Vagina (tissue), 2 donors: ENCODE measurements around the gene TPO. TPM values are rescaled to one million over a fixed set of nuclear protein-coding genes. Genes with fewer than 3 reads are reported as not detected.
A peak's percentile ranks its signal among the peaks of the same experiment; 100 is the strongest.

Experiments
- DNase-seq, 2 donors: peaks; one replicate each; pipeline ENCODE4 v3.0.0-alpha.2; 2017; ENCODE audit errors: extremely low spot score in 2 of 2
- H3K27ac ChIP-seq: fragments of 200-600 bp; sonication (generic); one replicate; pipeline ENCODE4 v1.5.1; 2019
- H3K27me3 ChIP-seq: fragments of 200-600 bp; sonication (generic); one replicate; pipeline ENCODE4 v1.5.1; 2019
- H3K36me3 ChIP-seq, 2 donors: fragments of 200-600 bp; sonication (generic); one replicate each; pipeline ENCODE4 v1.5.1; 2017 to 2019
- H3K4me1 ChIP-seq: fragments of 200-600 bp; sonication (generic); one replicate; pipeline ENCODE4 v1.5.1; 2019
- H3K4me3 ChIP-seq, 2 donors: fragments of 200-600 bp; sonication (generic); 1 replicate in 1 of 2; 2 replicates in 1 of 2; pipeline ENCODE4 v1.5.1; 2016 to 2019
- H3K9me3 ChIP-seq: fragments of 200-600 bp; sonication (generic); one replicate; pipeline ENCODE4 v1.5.1; 2019
- POLR2A ChIP-seq, 2 donors: fragments of 450-650 bp; IDR thresholded peaks; one replicate each; pipeline ENCODE4 v1.6.1; 2017; ENCODE audit warnings: antibody characterized with exemption in 2 of 2, mild to moderate bottlenecking in 2 of 2, moderate library complexity in 2 of 2
- POLR2AphosphoS5 ChIP-seq, 2 donors: sonication (generic); formaldehyde crosslinking; IDR thresholded peaks; one replicate each; pipeline ENCODE4 v1.9.0; 2017; ENCODE audit warnings: antibody characterized with exemption in 2 of 2, mild to moderate bottlenecking in 2 of 2, low read depth in 1 of 2; ENCODE audit not compliant: insufficient read depth in 1 of 2
- intact Hi-C: fragments of 100-400 bp; cut with DNase I; formaldehyde crosslinking; loops from one replicate; pipeline ENCODE4 v1.15.1; 2023
- total RNA-seq: library from RNA; depleted of rRNA; stranded (reverse); fragments of >200 nt; gene quantifications from one replicate; pipeline ENCODE4 v1.2.3, GENCODE V29; 2016
- TF ChIP-seq, protein P1 (sequence below), 3 experiments: fragments of 450-650 bp in 2 of 3; fragments of 200-600 bp in 1 of 3; sonication (generic) in 1 of 3; IDR thresholded peaks; one replicate each; pipeline ENCODE4 v1.5.1; 2017 to 2019; ENCODE audit warnings: antibody characterized with exemption in 3 of 3, mild to moderate bottlenecking in 2 of 3, moderate library complexity in 2 of 3

TPO gene
- total RNA-seq, 1 donor from 2014 or later, result 2.0 TPM

DNA sequence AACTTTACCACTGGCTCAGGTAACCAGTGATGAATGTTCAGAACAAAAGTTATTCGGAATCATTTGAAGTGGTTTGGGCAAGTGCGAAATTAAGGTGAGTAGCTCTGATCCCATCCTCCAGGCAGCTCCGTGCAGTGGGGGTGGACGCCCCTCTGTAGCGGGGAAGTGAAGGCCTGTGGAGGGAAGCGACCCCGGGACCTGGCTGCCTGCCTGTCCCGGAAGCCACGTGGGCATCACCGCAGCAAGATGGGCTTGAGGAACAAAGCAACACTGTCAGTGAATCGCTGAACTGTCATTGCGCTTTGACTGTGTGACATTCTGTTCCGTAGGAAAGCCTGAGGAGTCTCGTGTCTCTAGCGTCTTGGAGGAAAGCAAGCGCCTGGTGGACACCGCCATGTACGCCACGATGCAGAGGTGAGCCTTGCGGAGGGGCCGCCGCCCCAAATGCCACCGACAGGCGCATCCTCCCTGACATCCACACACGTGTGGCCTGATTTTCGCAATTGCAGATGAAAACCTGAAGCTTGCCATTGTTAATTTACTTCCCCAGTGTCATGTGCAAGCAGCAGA, 9.5 kb downstream of the TPO start:
- no peaks in the 10 kb centered on the region for H3K4me1 ChIP-seq
- H3K9me3 ChIP-seq, result no peaks in the 10 kb centered on the region
- no peak for TF ChIP-seq POLR2A (IDR thresholded peaks at IDR 0.05)
- TF ChIP-seq POLR2AphosphoS5 (IDR thresholded peaks at IDR 0.05; ENCODE audit: insufficient read depth in 1 of 2, low read depth in 1 of 2), result no peak
- TF ChIP-seq, protein P1, sequence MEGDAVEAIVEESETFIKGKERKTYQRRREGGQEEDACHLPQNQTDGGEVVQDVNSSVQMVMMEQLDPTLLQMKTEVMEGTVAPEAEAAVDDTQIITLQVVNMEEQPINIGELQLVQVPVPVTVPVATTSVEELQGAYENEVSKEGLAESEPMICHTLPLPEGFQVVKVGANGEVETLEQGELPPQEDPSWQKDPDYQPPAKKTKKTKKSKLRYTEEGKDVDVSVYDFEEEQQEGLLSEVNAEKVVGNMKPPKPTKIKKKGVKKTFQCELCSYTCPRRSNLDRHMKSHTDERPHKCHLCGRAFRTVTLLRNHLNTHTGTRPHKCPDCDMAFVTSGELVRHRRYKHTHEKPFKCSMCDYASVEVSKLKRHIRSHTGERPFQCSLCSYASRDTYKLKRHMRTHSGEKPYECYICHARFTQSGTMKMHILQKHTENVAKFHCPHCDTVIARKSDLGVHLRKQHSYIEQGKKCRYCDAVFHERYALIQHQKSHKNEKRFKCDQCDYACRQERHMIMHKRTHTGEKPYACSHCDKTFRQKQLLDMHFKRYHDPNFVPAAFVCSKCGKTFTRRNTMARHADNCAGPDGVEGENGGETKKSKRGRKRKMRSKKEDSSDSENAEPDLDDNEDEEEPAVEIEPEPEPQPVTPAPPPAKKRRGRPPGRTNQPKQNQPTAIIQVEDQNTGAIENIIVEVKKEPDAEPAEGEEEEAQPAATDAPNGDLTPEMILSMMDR (IDR thresholded peaks at IDR 0.05), result no peak
- no peak for DNase-seq
- no peaks in the 10 kb centered on the region for H3K27me3 ChIP-seq
- no peak overlapping the region for H3K4me3 ChIP-seq
- H3K36me3 ChIP-seq, result no peaks in the 10 kb centered on the region
- no peak overlapping the region for H3K27ac ChIP-seq
- intact Hi-C loops, result no loop called here

DNA sequence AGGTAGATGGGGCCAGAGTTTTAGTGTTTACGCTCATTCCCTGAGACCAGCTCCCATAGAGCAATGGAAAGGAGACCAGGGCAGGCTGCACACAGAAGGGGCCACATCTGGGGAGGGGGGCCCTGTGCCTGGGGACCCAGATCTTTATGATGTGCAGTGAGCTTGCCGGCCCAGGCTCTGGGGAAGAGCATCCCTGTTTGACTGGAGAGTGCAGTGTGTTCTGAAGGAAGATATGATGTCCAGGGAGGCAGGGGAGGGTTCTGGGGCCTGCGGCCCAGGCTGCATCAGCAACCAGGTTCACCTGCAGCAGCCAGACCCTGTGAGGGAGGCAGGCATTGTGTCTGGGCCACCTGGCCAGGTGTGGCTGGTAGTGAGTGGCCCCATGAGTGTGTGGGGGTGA, 13.8 kb downstream of the TPO start:
- no peaks in the 10 kb centered on the region for H3K36me3 ChIP-seq
- no peak overlapping the region for H3K27ac ChIP-seq
- no peak for DNase-seq
- no peaks in the 10 kb centered on the region for H3K27me3 ChIP-seq
- no peaks in the 10 kb centered on the region for H3K9me3 ChIP-seq
- intact Hi-C loops, result no loop called here
- TF ChIP-seq POLR2A (IDR thresholded peaks at IDR 0.05) (no peak), POLR2AphosphoS5 (IDR thresholded peaks at IDR 0.05; ENCODE audit: insufficient read depth in 1 of 2, low read depth in 1 of 2) (no peak)
- TF ChIP-seq, protein P1 (IDR thresholded peaks at IDR 0.05), result no peak
- no peaks in the 10 kb centered on the region for H3K4me1 ChIP-seq
- no peak overlapping the region for H3K4me3 ChIP-seq

- intact Hi-C loops, result no loop called here
These were observed 16.6 kb downstream of the TPO start for GRCh38 chr2:1429895-1430294.

DNA sequence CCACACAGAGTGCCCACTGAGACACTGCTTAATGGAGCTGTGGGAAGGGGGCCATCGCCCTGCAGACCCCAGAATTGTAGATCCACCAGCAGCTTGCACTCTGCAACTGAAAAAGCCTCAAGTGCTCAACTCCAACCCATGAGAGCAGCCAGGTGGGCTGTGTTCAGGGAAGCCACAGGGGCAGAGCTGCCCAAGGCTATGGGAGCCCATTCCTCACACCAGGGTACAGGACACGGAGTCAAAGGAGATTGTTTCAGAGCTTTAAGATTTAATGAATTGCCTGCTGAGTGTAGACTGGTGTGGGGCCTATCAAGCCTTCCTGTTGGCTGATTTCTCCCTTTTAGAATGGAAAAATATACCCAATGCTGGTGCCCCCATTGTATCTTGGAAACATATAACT, 17.2 kb downstream of the TPO start:
- Histone ChIP-seq H3K27ac (no peak overlapping the region), H3K9me3 (no peaks in the 10 kb centered on the region), H3K27me3 (no peaks in the 10 kb centered on the region), H3K36me3 (no peaks in the 10 kb centered on the region), H3K4me1 (no peaks in the 10 kb centered on the region), H3K4me3 (no peak overlapping the region)
- intact Hi-C loops, result no loop called here
- TF ChIP-seq POLR2A (IDR thresholded peaks at IDR 0.05) (no peak), POLR2AphosphoS5 (IDR thresholded peaks at IDR 0.05; ENCODE audit: insufficient read depth in 1 of 2, low read depth in 1 of 2) (no peak)
- TF ChIP-seq, protein P1 (IDR thresholded peaks at IDR 0.05), result no peak
- no peak for DNase-seq

More at GRCh38 chr2:1429895-1430294, 16.6 kb downstream of the TPO start:
- no peaks in the 10 kb centered on the region for H3K9me3 ChIP-seq
- TF ChIP-seq, protein P1 (IDR thresholded peaks at IDR 0.05), result no peak
- TF ChIP-seq POLR2AphosphoS5 (IDR thresholded peaks at IDR 0.05; ENCODE audit: insufficient read depth in 1 of 2, low read depth in 1 of 2), result no peak
- no peak for TF ChIP-seq POLR2A (IDR thresholded peaks at IDR 0.05)
- no peak for DNase-seq
- no peak overlapping the region for H3K27ac ChIP-seq
- H3K36me3 ChIP-seq, result no peaks in the 10 kb centered on the region
- H3K4me3 ChIP-seq, result no peak overlapping the region
- no peaks in the 10 kb centered on the region for H3K27me3 ChIP-seq
- H3K4me1 ChIP-seq, result no peaks in the 10 kb centered on the region

DNA sequence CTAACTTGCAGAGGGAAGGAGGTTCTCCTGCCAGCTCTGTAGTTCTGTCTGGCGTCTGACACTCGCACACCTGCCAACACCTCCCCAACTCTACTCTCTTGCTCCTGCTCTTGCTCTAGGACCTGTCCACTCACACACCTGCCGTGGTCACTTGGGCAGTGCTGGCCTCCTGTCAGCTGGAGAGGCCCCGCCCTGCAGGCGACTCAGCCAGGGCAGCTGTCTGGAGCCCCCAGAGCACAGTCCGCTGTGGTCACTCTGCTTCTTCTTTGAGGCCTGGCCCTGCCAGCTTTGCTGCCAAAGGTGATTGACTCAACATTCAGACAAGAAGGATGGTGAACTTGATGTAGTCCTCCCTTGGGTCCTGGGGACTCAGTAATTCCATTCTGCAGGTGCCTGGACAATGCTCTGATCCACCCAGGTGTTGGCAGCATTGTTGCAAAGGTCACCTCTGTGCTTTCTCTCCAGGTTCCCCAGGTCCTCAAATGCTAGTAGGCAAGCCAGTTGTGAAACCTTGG, 18.7 kb downstream of the TPO start:
- Histone ChIP-seq H3K27me3 (no peaks in the 10 kb centered on the region), H3K4me1 (no peaks in the 10 kb centered on the region), H3K27ac (no peak overlapping the region), H3K9me3 (no peaks in the 10 kb centered on the region), H3K36me3 (no peaks in the 10 kb centered on the region), H3K4me3 (no peak overlapping the region)
- peak in 1 of 2 donors; percentile 90 for DNase-seq
- intact Hi-C loops, result no loop called here
- TF ChIP-seq POLR2AphosphoS5 (IDR thresholded peaks at IDR 0.05; ENCODE audit: insufficient read depth in 1 of 2, low read depth in 1 of 2) (no peak), POLR2A (IDR thresholded peaks at IDR 0.05) (no peak)
- TF ChIP-seq, protein P1 (IDR thresholded peaks at IDR 0.05), result no peak
